WTC11 (cell line): ENCODE results near the gene GLI2. TPM values are rescaled to one million over a fixed set of nuclear protein-coding genes. Genes with fewer than 3 reads are reported as not detected.

Experiments used
- ATAC-seq: fragments of 200-7000 bp; cut with Tn5 transposase; 2 replicates; pipeline ENCODE4 v1.10.0; 2021; ENCODE audit warnings: mild to moderate bottlenecking, moderate library complexity
- CTCF ChIA-PET: fragments of 300-600 bp; sonication (Branson Sonifier 250); formaldehyde crosslinking; loops from one replicate; lab custom pipeline; 2021; ENCODE audit warnings: antibody characterized with exemption; lab: Charles Lee
- POLR2A ChIA-PET: fragments of 350-600 bp; sonication (Branson Sonifier 250); formaldehyde crosslinking; loops from one replicate; lab custom pipeline; 2021; ENCODE audit warnings: antibody characterized with exemption; lab: Charles Lee
- DNase-seq: peaks from one replicate; pipeline ENCODE4 v3.0.0; 2021; ENCODE audit warnings: low spot score
- H3K27ac Mint-ChIP-seq: 2 replicates; pipeline ENCODE4 v1.8.0; 2021; ENCODE audit warnings: mixed read lengths
- H3K27me3 Mint-ChIP-seq: 2 replicates; pipeline ENCODE4 v1.8.0; 2021; ENCODE audit warnings: low read depth, mild to moderate bottlenecking, moderate library complexity, mixed read lengths
- H3K36me3 Mint-ChIP-seq: 2 replicates; pipeline ENCODE4 v1.8.0; 2021; ENCODE audit warnings: mixed read lengths
- H3K4me1 Mint-ChIP-seq: 2 replicates; pipeline ENCODE4 v1.8.0; 2022; ENCODE audit warnings: mixed read lengths
- H3K4me3 Mint-ChIP-seq: 2 replicates; pipeline ENCODE4 v1.8.0; 2021; ENCODE audit warnings: mild to moderate bottlenecking, moderate library complexity, mixed read lengths
- H3K9me3 Mint-ChIP-seq: 2 replicates; pipeline ENCODE4 v1.8.0; 2021; ENCODE audit warnings: mixed read lengths
- ATF1 ChIP-seq: sonication (generic); formaldehyde crosslinking; IDR thresholded peaks from 2 replicates; pipeline ENCODE4 v1.8.1; 2023; ENCODE audit warnings: mild to moderate bottlenecking, moderate library complexity, missing genetic modification reagents
- ATF2 ChIP-seq: sonication (generic); formaldehyde crosslinking; IDR thresholded peaks from 2 replicates; pipeline ENCODE4 v1.8.1; 2022; ENCODE audit warnings: low read depth, missing genetic modification reagents, borderline replicate concordance
- CBFB ChIP-seq: sonication (generic); formaldehyde crosslinking; IDR thresholded peaks from 2 replicates; pipeline ENCODE4 v1.8.1; 2022; ENCODE audit warnings: mild to moderate bottlenecking, low read depth, missing genetic modification reagents
- CREM ChIP-seq: sonication (generic); formaldehyde crosslinking; IDR thresholded peaks from 2 replicates; pipeline ENCODE4 v1.8.1; 2022; ENCODE audit warnings: mild to moderate bottlenecking, missing genetic modification reagents, moderate library complexity
- ELF4 ChIP-seq: sonication (generic); formaldehyde crosslinking; IDR thresholded peaks from 2 replicates; pipeline ENCODE4 v1.8.1; 2022; ENCODE audit warnings: low read depth, mild to moderate bottlenecking, moderate library complexity, missing genetic modification reagents
- ETV6 ChIP-seq: sonication (generic); formaldehyde crosslinking; IDR thresholded peaks from 2 replicates; pipeline ENCODE4 v1.8.1; 2022; ENCODE audit warnings: mild to moderate bottlenecking, missing genetic modification reagents
- FOXK1 ChIP-seq: sonication (generic); formaldehyde crosslinking; IDR thresholded peaks from 2 replicates; pipeline ENCODE4 v1.8.0; 2022; ENCODE audit warnings: mild to moderate bottlenecking, moderate library complexity, missing genetic modification reagents
- FOXP1 ChIP-seq: sonication (generic); formaldehyde crosslinking; IDR thresholded peaks from 2 replicates; pipeline ENCODE4 v1.8.0; 2022; ENCODE audit warnings: missing genetic modification reagents, mild to moderate bottlenecking, moderate library complexity, borderline replicate concordance
- GABPB1 ChIP-seq: sonication (generic); formaldehyde crosslinking; IDR thresholded peaks from 2 replicates; pipeline ENCODE4 v1.8.1; 2023; ENCODE audit warnings: mild to moderate bottlenecking, missing genetic modification reagents
- GTF2I ChIP-seq: fragments of 250-450 bp; sonication (Bioruptor Pico); conservative IDR thresholded peaks from 2 replicates; pipeline ENCODE4 v1.4.0; 2021; ENCODE audit warnings: mild to moderate bottlenecking
- HMGA2 ChIP-seq: fragments of 250-450 bp; sonication (Bioruptor Pico); IDR thresholded peaks from 2 replicates; pipeline ENCODE4 v1.4.0; 2021; ENCODE audit warnings: mild to moderate bottlenecking, moderate library complexity
- MLX ChIP-seq: sonication (generic); formaldehyde crosslinking; IDR thresholded peaks from 2 replicates; pipeline ENCODE4 v1.8.1; 2023; ENCODE audit warnings: mild to moderate bottlenecking, missing genetic modification reagents, moderate library complexity
- MXD4 ChIP-seq: fragments of 250-450 bp; sonication (Bioruptor Pico); IDR thresholded peaks from 2 replicates; pipeline ENCODE4 v1.8.0; 2021; ENCODE audit warnings: mild to moderate bottlenecking, moderate library complexity, borderline replicate concordance
- NFE2L1 ChIP-seq: sonication (generic); formaldehyde crosslinking; IDR thresholded peaks from 2 replicates; pipeline ENCODE4 v1.8.1; 2023; ENCODE audit warnings: missing genetic modification reagents
- NR3C1 ChIP-seq: sonication (generic); formaldehyde crosslinking; conservative IDR thresholded peaks from 2 replicates; pipeline ENCODE4 v1.8.1; 2023; ENCODE audit warnings: low read depth, mild to moderate bottlenecking, missing genetic modification reagents
- PRRX2 ChIP-seq: fragments of 250-450 bp; sonication (Bioruptor Pico); IDR thresholded peaks from 2 replicates; pipeline ENCODE4 v1.8.0; 2021; ENCODE audit warnings: mild to moderate bottlenecking
- SMAD3 ChIP-seq: sonication (generic); formaldehyde crosslinking; IDR thresholded peaks from 2 replicates; pipeline ENCODE4 v1.8.0; 2022; ENCODE audit warnings: missing genetic modification reagents, mild to moderate bottlenecking, borderline replicate concordance
- TEAD1 ChIP-seq: sonication (generic); formaldehyde crosslinking; IDR thresholded peaks from 2 replicates; pipeline ENCODE4 v1.8.0; 2022; ENCODE audit warnings: mild to moderate bottlenecking, missing genetic modification reagents
- ZNF138 ChIP-seq: sonication (generic); formaldehyde crosslinking; conservative IDR thresholded peaks from 2 replicates; pipeline ENCODE4 v1.8.1; 2022; ENCODE audit warnings: mild to moderate bottlenecking, moderate library complexity, missing genetic modification reagents
- ZNF219 ChIP-seq: sonication (generic); formaldehyde crosslinking; IDR thresholded peaks from 2 replicates; pipeline ENCODE4 v1.8.0; 2023; ENCODE audit warnings: missing genetic modification reagents, mild to moderate bottlenecking, borderline replicate concordance
- ZNF317 ChIP-seq: sonication (generic); formaldehyde crosslinking; IDR thresholded peaks from 2 replicates; pipeline ENCODE4 v1.8.1; 2023; ENCODE audit warnings: low read depth, mild to moderate bottlenecking, moderate library complexity, missing genetic modification reagents, borderline replicate concordance
- ZNF423 ChIP-seq: fragments of 250-450 bp; sonication (Bioruptor Pico); IDR thresholded peaks from 2 replicates; pipeline ENCODE4 v2.1.2; 2022; ENCODE audit warnings: mild to moderate bottlenecking, moderate library complexity
- ZNF425 ChIP-seq: fragments of 250-450 bp; sonication (Bioruptor Pico); conservative IDR thresholded peaks from 2 replicates; pipeline ENCODE4 v1.9.0; 2021; ENCODE audit warnings: mild to moderate bottlenecking
- total RNA-seq: library from RNA; stranded (reverse); gene quantifications from 3 replicates; pipeline ENCODE4 v1.2.3, GENCODE V29; 2021
- TF ChIP-seq, protein P1 (sequence below): sonication (generic); formaldehyde crosslinking; IDR thresholded peaks from 2 replicates; pipeline ENCODE4 v1.8.0; 2022; ENCODE audit warnings: mild to moderate bottlenecking, missing genetic modification reagents
- TF ChIP-seq, protein P2 (sequence below): sonication (generic); formaldehyde crosslinking; IDR thresholded peaks from 2 replicates; pipeline ENCODE4 v1.8.1; 2023; ENCODE audit warnings: mild to moderate bottlenecking, moderate library complexity, missing genetic modification reagents
- TF ChIP-seq, protein P3 (sequence below): sonication (generic); formaldehyde crosslinking; conservative IDR thresholded peaks from 2 replicates; pipeline ENCODE4 v1.8.1; 2023; ENCODE audit warnings: mild to moderate bottlenecking, low read depth, missing genetic modification reagents, moderate library complexity

GLI2 gene
- total RNA-seq, 1 experiment from 2014 or later: 60.9 TPM

- ATAC-seq (peak; percentile 5), DNase-seq (no peak)
- Mint-ChIP-seq H3K9me3 (no peaks in the 10 kb centered on the region), H3K4me1 (peaks cover 88% of the 10 kb centered on the region), H3K36me3 (no peaks in the 10 kb centered on the region), H3K27me3 (peaks cover 82% of the 10 kb centered on the region), H3K4me3 (peak overlapping the region; percentile 51), H3K27ac (peak overlapping the region; percentile 87)
- ChIA-PET CTCF (interaction anchor here (1.0 to 3.9 kb wide), 10 partner anchors 8 to 367 kb away, joined by 3 to 32 read pairs (median 4); no protein-coding TSS in a partner anchor), POLR2A (interaction anchor here (0.7 kb wide), 1 partner anchor 149 kb away, joined by 3 read pairs; no protein-coding TSS in a partner anchor)
- TF ChIP-seq NFE2L1 (CRISPR knock-in tag) (0 out of 2 replicates have a peak, but pooled peaks have one; percentile 27), SMAD3 (no peak), CREM (no peak), MXD4 (CRISPR knock-in tag) (no peak), ZNF423 (CRISPR knock-in tag) (no peak), TEAD1 (CRISPR knock-in tag) (no peak), GTF2I (CRISPR knock-in tag) (peak; percentile 92), ATF1 (CRISPR knock-in tag) (no peak), ZNF317 (CRISPR knock-in tag) (no peak), ZNF425 (no peak), NR3C1 (no peak)
- TF ChIP-seq, protein P1, sequence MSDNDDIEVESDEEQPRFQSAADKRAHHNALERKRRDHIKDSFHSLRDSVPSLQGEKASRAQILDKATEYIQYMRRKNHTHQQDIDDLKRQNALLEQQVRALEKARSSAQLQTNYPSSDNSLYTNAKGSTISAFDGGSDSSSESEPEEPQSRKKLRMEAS (CRISPR knock-in tag): no peak
These were observed 26.6 kb upstream of the GLI2 start for GRCh38 chr2:120708944-120709607.

DNA sequence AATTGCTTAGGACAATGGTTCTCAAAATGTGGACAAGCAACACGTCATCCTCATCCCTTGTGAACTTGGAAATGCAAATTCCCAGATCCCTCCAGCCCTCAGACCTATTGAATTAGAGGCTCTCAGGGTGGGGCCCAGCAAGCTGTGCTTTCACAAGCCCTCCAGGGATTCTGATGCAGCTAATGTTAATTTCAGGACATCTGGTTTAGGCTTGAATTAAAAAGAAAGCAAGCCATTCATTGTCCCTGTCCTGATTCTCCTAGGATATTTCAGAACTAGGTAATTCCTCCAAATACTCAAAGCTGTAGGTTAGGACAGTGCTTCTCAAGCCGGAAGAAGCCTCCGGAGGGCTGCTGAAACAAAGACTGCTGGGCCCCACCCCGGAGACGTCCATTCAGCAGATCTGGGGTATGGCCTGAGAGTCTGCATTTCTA, 26.0 kb upstream of the GLI2 start:
- CTCF ChIA-PET: interaction anchor here (0.9 to 3.9 kb wide), 9 partner anchors 8 to 366 kb away, joined by 3 to 32 read pairs (median 4); no protein-coding TSS in a partner anchor
- DNase-seq (peak; percentile 41), ATAC-seq (peak; percentile 75)
- H3K9me3 Mint-ChIP-seq: no peaks in the 10 kb centered on the region
- peaks cover 81% of the 10 kb centered on the region for H3K27me3 Mint-ChIP-seq
- H3K4me1 Mint-ChIP-seq: peaks cover 83% of the 10 kb centered on the region
- H3K36me3 Mint-ChIP-seq: no peaks in the 10 kb centered on the region
- POLR2A ChIA-PET: interaction anchor here (0.9 kb wide), 1 partner anchor 77 kb away, joined by 4 read pairs; no protein-coding TSS in a partner anchor
- H3K4me3 Mint-ChIP-seq: peak overlapping the region; percentile 51
- peak overlapping the region; percentile 87 for H3K27ac Mint-ChIP-seq
- TF ChIP-seq FOXP1 (no peak), FOXK1 (peak; percentile 14; the same call in 1 of the 2 replicates), ETV6 (CRISPR knock-in tag) (0 out of 2 replicates have a peak, but pooled peaks have one; percentile 45), PRRX2 (CRISPR knock-in tag) (no peak), TEAD1 (CRISPR knock-in tag) (0 out of 2 replicates have a peak, but pooled peaks have one; percentile 38), ATF2 (CRISPR knock-in tag) (no peak), ZNF317 (CRISPR knock-in tag) (no peak), HMGA2 (CRISPR knock-in tag) (no peak), ZNF138 (CRISPR knock-in tag) (no peak), CBFB (no peak), GABPB1 (CRISPR knock-in tag) (no peak), ZNF219 (no peak), MLX (CRISPR knock-in tag) (no peak), ELF4 (CRISPR knock-in tag) (no peak)
- TF ChIP-seq, protein P2, sequence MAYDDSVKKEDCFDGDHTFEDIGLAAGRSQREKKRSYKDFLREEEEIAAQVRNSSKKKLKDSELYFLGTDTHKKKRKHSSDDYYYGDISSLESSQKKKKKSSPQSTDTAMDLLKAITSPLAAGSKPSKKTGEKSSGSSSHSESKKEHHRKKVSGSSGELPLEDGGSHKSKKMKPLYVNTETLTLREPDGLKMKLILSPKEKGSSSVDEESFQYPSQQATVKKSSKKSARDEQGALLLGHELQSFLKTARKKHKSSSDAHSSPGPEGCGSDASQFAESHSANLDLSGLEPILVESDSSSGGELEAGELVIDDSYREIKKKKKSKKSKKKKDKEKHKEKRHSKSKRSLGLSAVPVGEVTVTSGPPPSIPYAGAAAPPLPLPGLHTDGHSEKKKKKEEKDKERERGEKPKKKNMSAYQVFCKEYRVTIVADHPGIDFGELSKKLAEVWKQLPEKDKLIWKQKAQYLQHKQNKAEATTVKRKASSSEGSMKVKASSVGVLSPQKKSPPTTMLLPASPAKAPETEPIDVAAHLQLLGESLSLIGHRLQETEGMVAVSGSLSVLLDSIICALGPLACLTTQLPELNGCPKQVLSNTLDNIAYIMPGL: no peak
- TF ChIP-seq, protein P3, sequence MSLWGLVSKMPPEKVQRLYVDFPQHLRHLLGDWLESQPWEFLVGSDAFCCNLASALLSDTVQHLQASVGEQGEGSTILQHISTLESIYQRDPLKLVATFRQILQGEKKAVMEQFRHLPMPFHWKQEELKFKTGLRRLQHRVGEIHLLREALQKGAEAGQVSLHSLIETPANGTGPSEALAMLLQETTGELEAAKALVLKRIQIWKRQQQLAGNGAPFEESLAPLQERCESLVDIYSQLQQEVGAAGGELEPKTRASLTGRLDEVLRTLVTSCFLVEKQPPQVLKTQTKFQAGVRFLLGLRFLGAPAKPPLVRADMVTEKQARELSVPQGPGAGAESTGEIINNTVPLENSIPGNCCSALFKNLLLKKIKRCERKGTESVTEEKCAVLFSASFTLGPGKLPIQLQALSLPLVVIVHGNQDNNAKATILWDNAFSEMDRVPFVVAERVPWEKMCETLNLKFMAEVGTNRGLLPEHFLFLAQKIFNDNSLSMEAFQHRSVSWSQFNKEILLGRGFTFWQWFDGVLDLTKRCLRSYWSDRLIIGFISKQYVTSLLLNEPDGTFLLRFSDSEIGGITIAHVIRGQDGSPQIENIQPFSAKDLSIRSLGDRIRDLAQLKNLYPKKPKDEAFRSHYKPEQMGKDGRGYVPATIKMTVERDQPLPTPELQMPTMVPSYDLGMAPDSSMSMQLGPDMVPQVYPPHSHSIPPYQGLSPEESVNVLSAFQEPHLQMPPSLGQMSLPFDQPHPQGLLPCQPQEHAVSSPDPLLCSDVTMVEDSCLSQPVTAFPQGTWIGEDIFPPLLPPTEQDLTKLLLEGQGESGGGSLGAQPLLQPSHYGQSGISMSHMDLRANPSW (CRISPR knock-in tag): no peak
